Neuron (in vitro differentiated cells): ENCODE data around the gene SELENOV.

Experiments used
- H2AFZ ChIP-seq: one replicate; pipeline ENCODE4 v1.6.1; 2013; ENCODE audit warnings: low read depth, mild to moderate bottlenecking, inconsistent platforms, low read length, moderate library complexity
- H3K27me3 ChIP-seq: one replicate; pipeline ENCODE4 v1.6.1; 2013; ENCODE audit warnings: low read length; ENCODE audit not compliant: insufficient read depth
- H3K36me3 ChIP-seq: one replicate; pipeline ENCODE4 v1.6.1; 2013; ENCODE audit warnings: low read length; ENCODE audit not compliant: insufficient read depth
- H3K4me1 ChIP-seq: one replicate; pipeline ENCODE4 v1.6.1; 2013; ENCODE audit warnings: low read length; ENCODE audit not compliant: insufficient read depth
- H3K4me3 ChIP-seq: 2 replicates; pipeline ENCODE4 v1.5.1; 2013; ENCODE audit warnings: mild to moderate bottlenecking, low read length, moderate library complexity
- H3K9me3 ChIP-seq: one replicate; pipeline ENCODE4 v1.6.1; 2013; ENCODE audit warnings: low read length

The SELENOV gene

GRCh38 chr19:39558624-39559117 is 43.7 kb downstream of the SELENOV start:
- H3K4me1 ChIP-seq = peaks cover 2% of the 10 kb centered on the region
- H3K27me3 ChIP-seq = peaks cover 9% of the 10 kb centered on the region
- H3K9me3 ChIP-seq = no peaks in the 10 kb centered on the region
- H3K36me3 ChIP-seq = no peaks in the 10 kb centered on the region
- H3K4me3 ChIP-seq = no peak overlapping the region
- H2AFZ ChIP-seq = no peak overlapping the region

GRCh38 chr19:39563408-39563807 is 48.5 kb downstream of the SELENOV start:
- Histone ChIP-seq H2AFZ (no peak overlapping the region), H3K27me3 (peaks cover 9% of the 10 kb centered on the region), H3K4me1 (no peaks in the 10 kb centered on the region), H3K9me3 (no peaks in the 10 kb centered on the region), H3K4me3 (no peak overlapping the region), H3K36me3 (no peaks in the 10 kb centered on the region)

DNA sequence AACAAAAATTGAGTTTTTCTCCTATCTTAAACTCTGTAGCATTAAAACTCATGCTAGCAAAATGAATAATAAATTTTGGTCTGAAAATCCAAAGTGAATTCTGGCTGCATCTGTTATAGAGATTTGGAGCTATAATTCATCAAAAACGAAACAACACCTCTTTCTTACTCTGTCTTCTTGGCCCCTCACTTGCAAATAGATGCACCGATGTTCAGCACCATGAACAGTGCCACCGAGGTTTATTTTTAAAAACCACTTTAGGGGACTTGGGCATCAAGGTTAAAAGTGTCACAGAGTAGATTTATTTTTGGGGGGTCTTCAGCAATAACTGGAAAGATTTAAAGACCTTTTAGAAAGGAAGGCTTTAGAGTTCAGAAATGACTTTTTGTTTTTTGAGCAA is 51.1 kb downstream of the SELENOV start:
- Histone ChIP-seq H3K4me1 (no peaks in the 10 kb centered on the region), H3K36me3 (no peaks in the 10 kb centered on the region), H3K9me3 (no peaks in the 10 kb centered on the region), H3K4me3 (no peak overlapping the region), H2AFZ (no peak overlapping the region), H3K27me3 (peaks cover 16% of the 10 kb centered on the region)

DNA sequence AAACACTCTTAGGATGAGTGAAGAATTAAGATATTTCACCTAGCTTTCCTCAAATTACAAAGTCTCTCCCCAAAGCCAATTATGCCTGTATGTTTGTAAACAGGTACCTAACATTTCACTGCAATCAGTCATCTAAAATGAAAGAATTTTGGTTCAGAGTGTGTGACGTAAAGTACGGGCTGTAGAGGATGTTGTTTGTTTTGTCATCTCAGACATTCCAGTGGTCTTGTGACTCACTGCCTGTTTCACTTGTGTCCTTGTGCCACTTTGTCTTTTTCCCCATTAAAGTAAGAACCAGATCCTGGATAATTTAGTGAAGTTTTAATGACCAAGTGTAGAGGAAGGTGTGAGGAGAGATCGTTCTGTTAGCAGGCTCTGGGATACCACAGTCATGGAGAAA is 53.7 kb downstream of the SELENOV start:
- Histone ChIP-seq H2AFZ (no peak overlapping the region), H3K4me3 (no peak overlapping the region), H3K4me1 (no peaks in the 10 kb centered on the region), H3K36me3 (no peaks in the 10 kb centered on the region), H3K27me3 (peaks cover 16% of the 10 kb centered on the region), H3K9me3 (no peaks in the 10 kb centered on the region)
